GM19023 (cell line): ENCODE results near the gene KIAA0040.

Experiments
- ATAC-seq: cut with Tn5 transposase; IDR thresholded peaks from one replicate; pipeline ENCODE4 v1.9.1; 2021; ENCODE audit warnings: mild to moderate bottlenecking, moderate library complexity; ENCODE audit not compliant: unreplicated experiment

KIAA0040 gene

GRCh38 chr1:175192630-175193526 is at the start of gene KIAA0040:
Gene KIAA0040 (minus strand): TSS chr1:175192776. CDS start chr1:175161013, 31,763 bp downstream.
- ATAC-seq, result peak; percentile 54

GRCh38 chr1:175237389-175237788 is 44.8 kb upstream of the KIAA0040 start:
- no peak for ATAC-seq

- ATAC-seq, result no peak
Measured at GRCh38 chr1:175234639-175235038, 42.1 kb upstream of the KIAA0040 start.

GRCh38 chr1:175232335-175232734 is 39.8 kb upstream of the KIAA0040 start:
- no peak for ATAC-seq

- peak; percentile 25 for ATAC-seq
Measured at GRCh38 chr1:175225805-175226129, 33.2 kb upstream of the KIAA0040 start.

- ATAC-seq, result no peak
Measured at GRCh38 chr1:175222296-175222938, 29.8 kb upstream of the KIAA0040 start.

- ATAC-seq, result no peak
Measured at GRCh38 chr1:175221557-175222175, 29.1 kb upstream of the KIAA0040 start.

GRCh38 chr1:175220853-175221556 is 28.4 kb upstream of the KIAA0040 start:
- ATAC-seq, result no peak

GRCh38 chr1:175219774-175220173 is 27.2 kb upstream of the KIAA0040 start:
- ATAC-seq, result no peak

GRCh38 chr1:175218786-175219434 is 26.3 kb upstream of the KIAA0040 start:
- ATAC-seq, result no peak

- ATAC-seq, result no peak
Measured at GRCh38 chr1:175217721-175218531, 25.4 kb upstream of the KIAA0040 start.

- ATAC-seq, result no peak
Measured at GRCh38 chr1:175216444-175216843, 23.9 kb upstream of the KIAA0040 start.

GRCh38 chr1:175211656-175212055 is 19.1 kb upstream of the KIAA0040 start:
- ATAC-seq, result no peak

GRCh38 chr1:175210744-175211143 is 18.2 kb upstream of the KIAA0040 start:
- ATAC-seq, result no peak

- ATAC-seq, result peak; percentile 18
Measured at GRCh38 chr1:175209493-175209921, 16.9 kb upstream of the KIAA0040 start.

GRCh38 chr1:175208773-175209492 is 16.4 kb upstream of the KIAA0040 start:
- ATAC-seq, result peak; percentile 79

- ATAC-seq, result no peak
Measured at GRCh38 chr1:175207971-175208370, 15.4 kb upstream of the KIAA0040 start.

- ATAC-seq, result no peak
Measured at GRCh38 chr1:175206687-175207086, 14.1 kb upstream of the KIAA0040 start.

- peak; percentile 75 for ATAC-seq
Measured at GRCh38 chr1:175204330-175204729, 11.8 kb upstream of the KIAA0040 start.
